ENCODE data around the gene MMP23B. TPM values are rescaled to one million over a fixed set of nuclear protein-coding genes. Genes with fewer than 3 reads are reported as not detected.

Gene MMP23B
- total RNA-seq, 2 donors from 2014 or later = 87.2 to 201 TPM

- no peaks in the 10 kb centered on the region for H3K9me3 ChIP-seq
- no peak overlapping the region for H3K4me3 ChIP-seq
- TF ChIP-seq CTCF (IDR thresholded peaks at IDR 0.05) = no peak
- no peaks in the 10 kb centered on the region for H3K4me1 ChIP-seq (ENCODE audit: control insufficient read depth in 1 of 2, low read depth in 2 of 2)
- H3K36me3 ChIP-seq = peaks cover 28% of the 10 kb centered on the region
- ATAC-seq (ENCODE audit: insufficient number of reproducible peaks, low FRiP score, low read depth) (no peak), DNase-seq (ENCODE audit: low spot score) (no peak)
- H3K27ac ChIP-seq = no peak overlapping the region
- H3K27me3 ChIP-seq (replicated peaks; ENCODE audit: insufficient read depth) = no peaks in the 10 kb centered on the region
Observed at GRCh38 chr1:1664941-1665814, 33.2 kb downstream of the MMP23B start.

- Histone ChIP-seq H3K9me3 (no peaks in the 10 kb centered on the region), H3K27ac (no peak overlapping the region), H3K36me3 (peaks cover 34% of the 10 kb centered on the region), H3K4me1 (ENCODE audit: control insufficient read depth in 1 of 2, low read depth in 2 of 2) (no peaks in the 10 kb centered on the region), H3K27me3 (replicated peaks; ENCODE audit: insufficient read depth) (no peaks in the 10 kb centered on the region), H3K4me3 (no peak overlapping the region)
- ATAC-seq (ENCODE audit: insufficient number of reproducible peaks, low FRiP score, low read depth) = no peak
- peak; percentile 24 for TF ChIP-seq CTCF (IDR thresholded peaks at IDR 0.05)
- no peak for DNase-seq (ENCODE audit: low spot score)
Observed at GRCh38 chr1:1665815-1666251, 33.9 kb downstream of the MMP23B start.

GRCh38 chr1:1666526-1666925 lies 34.6 kb downstream of the MMP23B start:
- H3K36me3 ChIP-seq = peaks cover 41% of the 10 kb centered on the region
- H3K27ac ChIP-seq = no peak overlapping the region
- H3K4me3 ChIP-seq = no peak overlapping the region
- no peak for TF ChIP-seq CTCF (IDR thresholded peaks at IDR 0.05)
- no peaks in the 10 kb centered on the region for H3K4me1 ChIP-seq (ENCODE audit: control insufficient read depth in 1 of 2, low read depth in 2 of 2)
- ATAC-seq (ENCODE audit: insufficient number of reproducible peaks, low FRiP score, low read depth) = no peak
- no peak for DNase-seq (ENCODE audit: low spot score)
- H3K9me3 ChIP-seq = no peaks in the 10 kb centered on the region
- no peaks in the 10 kb centered on the region for H3K27me3 ChIP-seq (replicated peaks; ENCODE audit: insufficient read depth)

GRCh38 chr1:1669468-1670440 lies 37.8 kb downstream of the MMP23B start:
- Histone ChIP-seq H3K4me1 (ENCODE audit: control insufficient read depth in 1 of 2, low read depth in 2 of 2) (no peaks in the 10 kb centered on the region), H3K9me3 (no peaks in the 10 kb centered on the region), H3K27ac (no peak overlapping the region), H3K36me3 (peaks cover 55% of the 10 kb centered on the region), H3K4me3 (no peak overlapping the region), H3K27me3 (replicated peaks; ENCODE audit: insufficient read depth) (no peaks in the 10 kb centered on the region)
- DNase-seq (ENCODE audit: low spot score) (no peak), ATAC-seq (ENCODE audit: insufficient number of reproducible peaks, low FRiP score, low read depth) (no peak)
- TF ChIP-seq CTCF (IDR thresholded peaks at IDR 0.05) = no peak

GRCh38 chr1:1670866-1671265 lies 38.9 kb downstream of the MMP23B start:
- Histone ChIP-seq H3K27ac (no peak overlapping the region), H3K27me3 (replicated peaks; ENCODE audit: insufficient read depth) (no peaks in the 10 kb centered on the region), H3K4me3 (no peak overlapping the region), H3K4me1 (ENCODE audit: control insufficient read depth in 1 of 2, low read depth in 2 of 2) (no peaks in the 10 kb centered on the region), H3K36me3 (peaks cover 44% of the 10 kb centered on the region), H3K9me3 (no peaks in the 10 kb centered on the region)
- DNase-seq (ENCODE audit: low spot score) (no peak), ATAC-seq (ENCODE audit: insufficient number of reproducible peaks, low FRiP score, low read depth) (no peak)
- TF ChIP-seq CTCF (IDR thresholded peaks at IDR 0.05) = no peak

All from thoracic aorta (tissue), 2 donors.